Gastrocnemius medialis (tissue), 4 donors: ENCODE results near the gene DHRSX. TPM values are rescaled to one million over a fixed set of nuclear protein-coding genes. Genes with fewer than 3 reads are reported as not detected.
"Not testable (repeated sequence)": the region's sequence is repeated elsewhere in the genome, so short reads cannot be mapped to it uniquely, and the experiment has no call there.

Source experiments
- ATAC-seq, 2 donors: fragments of 150-250 bp; one replicate each; pipeline ENCODE4 v1.9.1; 2016
- DNase-seq, 2 donors: peaks; one replicate each; pipeline ENCODE4 v3.0.0-alpha.2; 2019
- H3K27ac ChIP-seq, 4 donors: fragments of 200-600 bp; sonication (generic); 1 replicate in 1 of 4; 2 replicates in 3 of 4; pipeline ENCODE4 v1.5.1; 2016 to 2018; ENCODE audit warnings: mild to moderate bottlenecking in 2 of 4, moderate library complexity in 1 of 4
- H3K27me3 ChIP-seq, 3 donors: fragments of 200-600 bp; sonication (generic) in 2 of 3; 1 replicate in 1 of 3; 2 replicates in 2 of 3; pipeline versions ENCODE4 v1.5.1 to v1.6.0; 2016 to 2019; ENCODE audit warnings: mild to moderate bottlenecking in 1 of 3, moderate library complexity in 1 of 3
- H3K36me3 ChIP-seq, 2 donors: fragments of 200-600 bp; sonication (generic) in 1 of 2; one replicate each; pipeline ENCODE4 v1.5.1; 2017 to 2018
- H3K4me1 ChIP-seq, 2 donors: fragments of 200-600 bp; sonication (generic) in 1 of 2; one replicate each; pipeline ENCODE4 v1.5.1; 2016 to 2017; ENCODE audit warnings: mild to moderate bottlenecking in 2 of 2
- H3K4me3 ChIP-seq, 4 donors: fragments of 200-600 bp; sonication (generic) in 3 of 4; 1 replicate in 1 of 4; 2 replicates in 3 of 4; pipeline ENCODE4 v1.5.1; 2016 to 2019; ENCODE audit warnings: mild to moderate bottlenecking in 2 of 4
- H3K9me3 ChIP-seq, 3 donors: fragments of 200-600 bp; sonication (generic) in 2 of 3; 1 replicate in 1 of 3; 2 replicates in 2 of 3; pipeline ENCODE4 v1.5.1; 2016 to 2019
- POLR2A ChIP-seq, 2 donors: fragments of 450-650 bp; IDR thresholded peaks; one replicate each; pipeline ENCODE4 v1.6.1; 2017; ENCODE audit warnings: antibody characterized with exemption in 2 of 2, mild to moderate bottlenecking in 2 of 2, moderate library complexity in 2 of 2
- in situ Hi-C, 4 donors: fragments of 200-750 bp; cut with MboI; loops; one replicate each; pipeline versions ENCODE4 v1.15.0 to v1.8.0; 2017; ENCODE audit warnings: low sequenced_read_pairs in 4 of 4
- intact Hi-C: fragments of 100-400 bp; cut with DNase I; formaldehyde crosslinking; loops from one replicate; pipeline ENCODE4 v1.15.1; 2023; ENCODE audit warnings: low total_unique reads
- total RNA-seq, 4 donors: library from RNA; depleted of rRNA; stranded (reverse); fragments of >200 nt; gene quantifications; one replicate each; pipeline versions ENCODE4 v1.1.0 to v1.2.3, GENCODE V29; 2016
- TF ChIP-seq, protein P1 (sequence below), 5 experiments: fragments of 450-650 bp in 3 of 5; fragments of 200-600 bp in 2 of 5; sonication (generic) in 2 of 5; IDR thresholded peaks in 4 of 5; conservative IDR thresholded peaks in 1 of 5; 1 replicate in 4 of 5; 2 replicates in 1 of 5; pipeline ENCODE4 v1.5.1; 2016 to 2019; ENCODE audit warnings: antibody characterized with exemption in 5 of 5, mild to moderate bottlenecking in 3 of 5, moderate library complexity in 3 of 5

DHRSX gene
- total RNA-seq, 4 donors from 2014 or later, result 9.8 to 31.1 (median 13.6) TPM

DNA sequence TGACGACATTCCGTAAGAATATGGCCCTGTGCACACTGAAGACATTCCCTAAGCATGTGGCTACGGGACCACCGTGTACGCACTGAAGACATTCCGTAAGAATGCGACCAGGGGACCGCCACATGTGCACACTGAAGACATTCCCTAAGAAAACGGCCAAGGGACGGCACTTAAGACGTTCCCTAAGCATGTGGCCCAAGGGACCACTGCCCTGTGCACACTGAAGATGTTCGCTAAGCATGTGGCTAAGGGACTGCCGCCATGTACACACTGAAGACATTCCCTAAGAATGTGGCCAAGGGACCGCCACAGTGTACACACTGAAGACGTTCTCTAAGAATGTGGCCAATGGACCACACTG lies 21.4 kb downstream of the DHRSX start:
- Histone ChIP-seq H3K36me3 (no peaks in the 10 kb centered on the region), H3K4me1 (peaks cover 0 to 10% of the 10 kb centered on the region in 2 donors), H3K9me3 (no peaks in the 10 kb centered on the region), H3K4me3 (no peak overlapping the region), H3K27me3 (no peaks in the 10 kb centered on the region), H3K27ac (no peak overlapping the region)
- intact Hi-C loops, result no loop called here
- in situ Hi-C loops, result no loop called here
- DNase-seq (no peak), ATAC-seq (no peak)
- TF ChIP-seq, protein P1, sequence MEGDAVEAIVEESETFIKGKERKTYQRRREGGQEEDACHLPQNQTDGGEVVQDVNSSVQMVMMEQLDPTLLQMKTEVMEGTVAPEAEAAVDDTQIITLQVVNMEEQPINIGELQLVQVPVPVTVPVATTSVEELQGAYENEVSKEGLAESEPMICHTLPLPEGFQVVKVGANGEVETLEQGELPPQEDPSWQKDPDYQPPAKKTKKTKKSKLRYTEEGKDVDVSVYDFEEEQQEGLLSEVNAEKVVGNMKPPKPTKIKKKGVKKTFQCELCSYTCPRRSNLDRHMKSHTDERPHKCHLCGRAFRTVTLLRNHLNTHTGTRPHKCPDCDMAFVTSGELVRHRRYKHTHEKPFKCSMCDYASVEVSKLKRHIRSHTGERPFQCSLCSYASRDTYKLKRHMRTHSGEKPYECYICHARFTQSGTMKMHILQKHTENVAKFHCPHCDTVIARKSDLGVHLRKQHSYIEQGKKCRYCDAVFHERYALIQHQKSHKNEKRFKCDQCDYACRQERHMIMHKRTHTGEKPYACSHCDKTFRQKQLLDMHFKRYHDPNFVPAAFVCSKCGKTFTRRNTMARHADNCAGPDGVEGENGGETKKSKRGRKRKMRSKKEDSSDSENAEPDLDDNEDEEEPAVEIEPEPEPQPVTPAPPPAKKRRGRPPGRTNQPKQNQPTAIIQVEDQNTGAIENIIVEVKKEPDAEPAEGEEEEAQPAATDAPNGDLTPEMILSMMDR (IDR thresholded peaks at IDR 0.05 in 4 of 5, conservative IDR thresholded peaks at IDR 0.05 in 1 of 5), result no peak
- no peak for TF ChIP-seq POLR2A (IDR thresholded peaks at IDR 0.05)

DNA sequence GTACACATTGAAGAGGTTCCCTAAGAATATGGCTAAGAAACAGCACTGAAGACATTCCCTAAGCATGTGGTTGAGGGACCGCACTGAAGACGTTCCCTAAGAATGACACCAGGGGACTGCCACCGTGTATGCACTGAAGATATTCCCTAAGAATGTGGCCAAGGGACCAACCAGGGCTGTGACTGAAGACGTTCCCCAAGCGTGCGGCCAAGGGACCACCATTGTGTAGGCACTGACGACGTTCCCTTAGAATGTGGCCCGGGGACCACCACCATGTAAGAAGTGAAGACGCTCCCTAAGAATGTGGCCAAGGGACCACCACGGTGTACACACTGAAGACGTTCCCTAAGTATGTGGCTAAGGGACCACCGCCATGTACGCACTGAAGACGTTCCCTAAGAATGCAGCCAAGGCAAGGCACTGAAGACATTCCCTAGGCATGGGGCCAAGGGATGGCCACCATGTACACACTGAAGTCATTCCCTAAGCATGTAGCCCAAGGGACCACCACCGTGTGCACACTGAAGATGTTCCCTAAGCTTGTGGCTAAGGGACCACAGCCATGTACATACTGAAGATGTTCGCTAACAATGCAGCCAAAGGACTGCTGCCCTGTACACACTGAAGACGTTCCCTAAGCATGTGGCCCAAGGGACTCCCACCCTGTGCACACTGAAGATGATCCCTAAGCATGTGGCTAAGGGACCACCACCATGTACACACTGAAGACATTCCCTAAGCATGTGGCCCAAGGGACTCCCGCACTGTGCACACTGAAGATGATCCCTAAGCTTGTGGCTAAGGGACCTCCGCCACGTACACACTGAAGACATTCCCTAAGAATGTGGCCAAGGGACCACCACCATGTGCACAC lies 22.0 kb downstream of the DHRSX start:
- ATAC-seq, result no peak
- H3K4me1 ChIP-seq, result peaks cover 0 to 4% of the 10 kb centered on the region in 2 donors
- no peak for TF ChIP-seq POLR2A (IDR thresholded peaks at IDR 0.05)
- TF ChIP-seq, protein P1 (IDR thresholded peaks at IDR 0.05 in 4 of 5, conservative IDR thresholded peaks at IDR 0.05 in 1 of 5), result no peak
- no peak overlapping the region for H3K27ac ChIP-seq
- DNase-seq, result no peak
- H3K4me3 ChIP-seq, result no peak overlapping the region
- in situ Hi-C loops, result no loop called here
- H3K27me3 ChIP-seq, result no peaks in the 10 kb centered on the region
- H3K36me3 ChIP-seq, result no peaks in the 10 kb centered on the region
- intact Hi-C loops, result no loop called here
- no peaks in the 10 kb centered on the region for H3K9me3 ChIP-seq

DNA sequence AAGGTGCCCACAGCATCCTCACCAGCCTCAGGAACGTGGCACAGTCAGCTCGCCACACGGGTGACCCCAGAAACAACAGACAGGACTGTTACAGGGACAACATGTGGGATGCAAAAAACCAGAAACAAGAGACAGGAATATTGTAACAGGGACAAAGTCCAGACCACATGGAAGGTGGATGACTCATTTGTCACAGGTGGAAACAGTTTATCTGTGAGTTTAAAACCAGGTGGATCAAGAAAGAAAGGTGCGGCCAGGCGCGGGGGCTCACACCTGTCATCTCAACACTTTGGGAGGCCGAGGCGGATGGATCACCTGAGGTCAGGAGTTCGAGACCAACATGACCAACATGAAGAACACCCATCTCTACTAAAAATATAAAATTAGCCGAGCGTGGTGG lies 23.5 kb downstream of the DHRSX start:
- not testable (repeated sequence) for DNase-seq

DNA sequence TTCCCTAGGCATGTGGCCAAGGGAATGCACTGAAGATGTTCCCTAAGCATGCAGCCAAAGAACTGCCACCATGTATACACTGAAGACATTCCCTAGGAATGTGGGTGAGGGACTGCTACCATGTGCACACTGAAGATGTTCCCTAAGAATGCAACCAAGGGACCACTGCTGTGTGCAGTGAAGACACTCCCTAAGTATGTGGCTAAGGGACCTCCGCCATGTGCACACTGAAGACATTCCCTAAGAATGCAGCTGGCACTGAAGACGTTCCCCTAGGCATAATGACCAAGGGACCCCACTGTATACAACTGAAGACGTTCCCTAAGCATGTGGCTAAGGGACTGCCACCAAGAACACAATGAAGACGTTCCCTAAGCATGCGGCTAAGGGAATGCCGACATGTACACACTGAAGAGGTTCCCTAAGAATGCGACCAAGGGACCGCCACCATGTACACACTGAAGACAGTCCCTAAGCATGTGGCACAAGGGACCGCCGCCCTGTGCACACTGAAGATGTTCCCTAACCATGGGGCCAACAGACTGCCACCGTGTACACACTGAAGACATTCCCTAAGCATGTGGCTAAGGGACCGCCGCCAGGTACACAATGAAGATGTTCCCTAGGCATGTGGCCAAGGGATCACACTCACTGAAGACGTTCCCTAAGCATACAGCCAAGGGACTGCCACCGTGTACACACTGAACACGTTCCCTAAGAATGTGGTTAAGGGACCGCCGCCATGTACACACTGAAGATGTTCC lies 25.6 kb downstream of the DHRSX start:
- no peaks in the 10 kb centered on the region for H3K36me3 ChIP-seq
- in situ Hi-C loops, result no loop called here
- TF ChIP-seq POLR2A (IDR thresholded peaks at IDR 0.05), result no peak
- TF ChIP-seq, protein P1 (IDR thresholded peaks at IDR 0.05 in 4 of 5, conservative IDR thresholded peaks at IDR 0.05 in 1 of 5), result no peak
- H3K27me3 ChIP-seq, result no peaks in the 10 kb centered on the region
- peaks cover 0 to 4% of the 10 kb centered on the region in 2 donors for H3K4me1 ChIP-seq
- H3K4me3 ChIP-seq, result no peak overlapping the region
- ATAC-seq, result no peak
- DNase-seq, result no peak
- H3K9me3 ChIP-seq, result no peaks in the 10 kb centered on the region
- no peak overlapping the region for H3K27ac ChIP-seq
- intact Hi-C loops, result no loop called here

More for the DNA sequence above, 23.5 kb downstream of the DHRSX start:
- H3K27me3 ChIP-seq, H3K9me3 ChIP-seq, H3K4me3 ChIP-seq, H3K27ac ChIP-seq, H3K4me1 ChIP-seq, intact Hi-C loops, H3K36me3 ChIP-seq, in situ Hi-C loops: not testable (repeated sequence)
- peak in 1 of 2 donors; percentile 22 for ATAC-seq

DNA sequence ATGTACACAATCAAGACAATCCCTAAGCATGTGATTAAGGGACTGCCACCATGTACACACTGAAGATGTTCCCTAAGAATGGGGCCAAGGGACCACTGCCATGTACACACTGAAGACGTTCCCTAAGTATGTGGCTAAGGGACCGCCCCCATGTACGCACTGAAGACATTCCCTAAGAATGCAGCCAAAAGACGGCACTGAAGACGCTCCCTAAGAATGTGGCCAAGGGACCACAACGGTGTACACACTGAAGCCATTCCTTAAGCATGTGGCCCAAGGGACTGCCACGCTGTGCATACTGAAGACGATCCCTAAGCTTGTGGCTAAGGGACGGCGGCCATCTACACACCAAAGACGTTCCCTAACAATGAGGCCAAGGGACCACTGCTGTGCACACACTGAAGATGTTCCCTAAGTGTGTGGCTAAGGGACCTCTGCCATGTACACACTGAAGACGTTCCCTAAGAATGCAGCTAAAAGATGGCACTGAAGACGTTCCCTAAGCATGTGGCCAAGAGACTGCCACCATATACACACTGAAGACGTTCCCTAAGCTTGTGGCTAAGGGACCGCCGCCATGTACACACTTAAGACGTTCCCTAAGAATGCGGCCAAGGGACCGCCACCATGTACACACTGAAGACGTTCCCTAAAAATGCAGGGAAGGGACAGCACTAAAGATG lies 26.4 kb downstream of the DHRSX start:
- no peak for DNase-seq
- H3K27ac ChIP-seq, result no peak overlapping the region
- H3K9me3 ChIP-seq, result no peaks in the 10 kb centered on the region
- intact Hi-C loops (no loop called here), in situ Hi-C loops (no loop called here)
- ATAC-seq, result no peak
- no peaks in the 10 kb centered on the region for H3K27me3 ChIP-seq
- H3K4me1 ChIP-seq, result peaks cover 0 to 4% of the 10 kb centered on the region in 2 donors
- TF ChIP-seq, protein P1 (IDR thresholded peaks at IDR 0.05 in 4 of 5, conservative IDR thresholded peaks at IDR 0.05 in 1 of 5), result no peak
- TF ChIP-seq POLR2A (IDR thresholded peaks at IDR 0.05), result no peak
- no peaks in the 10 kb centered on the region for H3K36me3 ChIP-seq
- H3K4me3 ChIP-seq, result no peak overlapping the region

DNA sequence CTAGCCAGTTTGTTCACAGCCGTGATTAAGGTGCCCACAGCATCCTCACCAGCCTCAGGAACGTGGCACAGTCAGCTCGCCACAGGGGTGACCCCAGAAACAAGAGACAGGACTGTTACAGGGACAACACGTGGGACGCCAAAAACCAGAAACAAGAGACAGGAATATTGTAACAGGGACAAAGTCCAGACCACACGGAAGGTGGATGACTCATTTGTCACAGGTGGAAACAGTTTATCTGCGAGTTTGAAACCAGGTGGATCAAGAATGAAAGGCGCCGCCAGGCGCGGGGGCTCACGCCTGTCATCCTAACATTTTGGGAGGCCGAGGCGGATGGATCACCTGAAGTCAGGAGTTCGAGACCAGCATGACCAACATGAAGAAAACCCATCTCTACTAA lies 27.7 kb downstream of the DHRSX start:
- H3K9me3 ChIP-seq, H3K27ac ChIP-seq, H3K4me3 ChIP-seq, H3K4me1 ChIP-seq, H3K27me3 ChIP-seq, intact Hi-C loops, H3K36me3 ChIP-seq, in situ Hi-C loops: not testable (repeated sequence)
- peak; percentile 59 to 82 for ATAC-seq
- DNase-seq, result peak in 1 of 2 donors; percentile 38
